HEK293 (cell line): Measurements from ENCODE around the gene BRAT1.

Source experiments
- CTCF ChIA-PET: fragments of 350-600 bp; formaldehyde crosslinking; extraction: SDS; loops from one replicate; lab custom pipeline; 2021; ENCODE audit warnings: antibody characterized with exemption; lab: Yijun Ruan, JAX
- POLR2A ChIA-PET: fragments of 300-600 bp; formaldehyde crosslinking; extraction: SDS; loops from one replicate; lab custom pipeline; 2020; ENCODE audit warnings: antibody characterized with exemption, inconsistent platforms; lab: Yijun Ruan, JAX
- H3K27ac ChIP-seq: fragments of 200-500 bp; sonication (Bioruptor generic); 2 replicates; pipeline ENCODE4 v1.5.1; 2014; ENCODE audit warnings: low read depth, low read length, control low read depth, inconsistent platforms; ENCODE audit errors: extremely low read depth
- H3K36me3 ChIP-seq, 2 experiments: fragments of 200-500 bp in 1 of 2; sonication (Bioruptor generic) in 1 of 2; 1 replicate in 1 of 2; 2 replicates in 1 of 2; pipeline ENCODE4 v1.5.1; 2014 to 2017; ENCODE audit warnings: inconsistent platforms in 2 of 2, low read length in 2 of 2; ENCODE audit not compliant: control insufficient read depth in 2 of 2, insufficient read depth in 1 of 2
- H3K4me1 ChIP-seq: fragments of 200-500 bp; sonication (Bioruptor generic); 2 replicates; pipeline ENCODE4 v1.5.1; 2014; ENCODE audit warnings: mild to moderate bottlenecking, low read length, inconsistent platforms; ENCODE audit not compliant: control insufficient read depth, insufficient read depth
- H3K4me3 ChIP-seq: 2 replicates; pipeline ENCODE4 v1.5.1; 2011; ENCODE audit warnings: low read depth, mild to moderate bottlenecking, control low read depth, low read length, moderate library complexity
- H3K9me3 ChIP-seq: fragments of 200-500 bp; sonication (Bioruptor generic); 2 replicates; pipeline ENCODE4 v1.5.1; 2014; ENCODE audit warnings: low read depth, low read length, inconsistent platforms; ENCODE audit not compliant: control insufficient read depth, insufficient read depth
- EGR2 ChIP-seq: fragments of 450-650 bp; formaldehyde crosslinking; IDR thresholded peaks from 2 replicates; pipeline ENCODE4 v1.5.1; 2016; ENCODE audit warnings: low read depth, missing biosample characterization, missing genetic modification characterization
- GLI2 ChIP-seq: fragments of 450-650 bp; formaldehyde crosslinking; IDR thresholded peaks from 2 replicates; pipeline ENCODE4; 2017; ENCODE audit warnings: missing biosample characterization, missing genetic modification characterization, low read depth, borderline replicate concordance
- KLF17 ChIP-seq: fragments of 450-650 bp; formaldehyde crosslinking; IDR thresholded peaks from 2 replicates; pipeline ENCODE4 v1.5.1; 2016; ENCODE audit warnings: missing biosample characterization, missing genetic modification characterization
- OSR2 ChIP-seq: fragments of 450-650 bp; formaldehyde crosslinking; IDR thresholded peaks from 2 replicates; pipeline ENCODE4 v1.5.1; 2016; ENCODE audit warnings: missing biosample characterization, missing genetic modification characterization
- PRDM2 ChIP-seq: fragments of 450-650 bp; formaldehyde crosslinking; IDR thresholded peaks from 2 replicates; pipeline ENCODE4 v1.5.1; 2016; ENCODE audit warnings: missing biosample characterization, missing genetic modification characterization, borderline replicate concordance
- SCRT2 ChIP-seq: fragments of 450-650 bp; formaldehyde crosslinking; IDR thresholded peaks from 2 replicates; pipeline ENCODE4 v1.5.1; 2016; ENCODE audit warnings: missing biosample characterization, missing genetic modification characterization
- ZFHX2 ChIP-seq: fragments of 450-650 bp; formaldehyde crosslinking; conservative IDR thresholded peaks from 2 replicates; pipeline ENCODE4 v1.5.1; 2016; ENCODE audit warnings: missing biosample characterization, missing genetic modification characterization
- ZNF155 ChIP-seq: fragments of 450-650 bp; formaldehyde crosslinking; IDR thresholded peaks from 2 replicates; pipeline ENCODE4 v1.5.1; 2016; ENCODE audit warnings: missing biosample characterization, missing genetic modification characterization
- ZNF23 ChIP-seq: fragments of 450-650 bp; formaldehyde crosslinking; IDR thresholded peaks from 2 replicates; pipeline ENCODE4 v1.5.1; 2016; ENCODE audit warnings: missing biosample characterization, missing genetic modification characterization, borderline replicate concordance
- ZNF292 ChIP-seq: fragments of 450-650 bp; formaldehyde crosslinking; IDR thresholded peaks from 2 replicates; pipeline ENCODE4 v1.5.1; 2016; ENCODE audit warnings: low read depth, missing biosample characterization, missing genetic modification characterization, borderline replicate concordance
- ZNF341 ChIP-seq: fragments of 450-650 bp; formaldehyde crosslinking; IDR thresholded peaks from 2 replicates; pipeline ENCODE4; 2016; ENCODE audit warnings: low read depth, missing biosample characterization, missing genetic modification characterization
- ZNF350 ChIP-seq: fragments of 450-650 bp; formaldehyde crosslinking; IDR thresholded peaks from 2 replicates; pipeline ENCODE4 v1.5.0; 2017; ENCODE audit warnings: missing biosample characterization, mild to moderate bottlenecking, missing genetic modification characterization
- ZNF529 ChIP-seq: fragments of 450-650 bp; formaldehyde crosslinking; IDR thresholded peaks from 2 replicates; pipeline ENCODE4 v1.5.1; 2017; ENCODE audit warnings: missing genetic modification characterization, missing biosample characterization; ENCODE audit not compliant: insufficient replicate concordance
- ZNF670 ChIP-seq: fragments of 450-650 bp; formaldehyde crosslinking; IDR thresholded peaks from 2 replicates; pipeline ENCODE4 v1.5.1; 2016; ENCODE audit warnings: missing biosample characterization, missing genetic modification characterization, low read depth
- ZNF692 ChIP-seq: fragments of 450-650 bp; formaldehyde crosslinking; IDR thresholded peaks from 2 replicates; pipeline ENCODE4 v1.5.1; 2016; ENCODE audit warnings: missing biosample characterization, missing genetic modification characterization
- ZNF701 ChIP-seq: fragments of 450-650 bp; formaldehyde crosslinking; IDR thresholded peaks from 2 replicates; pipeline ENCODE4 v1.5.1; 2016; ENCODE audit warnings: missing biosample characterization, missing genetic modification characterization
- ZNF776 ChIP-seq: fragments of 450-650 bp; formaldehyde crosslinking; IDR thresholded peaks from 2 replicates; pipeline ENCODE4 v1.5.0; 2017; ENCODE audit warnings: missing biosample characterization, missing genetic modification characterization, borderline replicate concordance
- ZSCAN16 ChIP-seq: fragments of 450-650 bp; formaldehyde crosslinking; IDR thresholded peaks from 2 replicates; pipeline ENCODE4 v1.5.1; 2016; ENCODE audit warnings: missing biosample characterization, missing genetic modification characterization

Gene BRAT1

GRCh38 chr7:2503056-2503941, 52.0 kb downstream of the BRAT1 start:
- H3K4me3 ChIP-seq, result no peak overlapping the region
- CTCF ChIA-PET, result no interaction called here
- no peaks in the 10 kb centered on the region for H3K4me1 ChIP-seq
- H3K36me3 ChIP-seq, result no peaks in the 10 kb centered on the region
- H3K27ac ChIP-seq, result no peak overlapping the region
- TF ChIP-seq ZNF350 (no peak), ZNF23 (no peak), ZNF155 (no peak), EGR2 (peak; percentile 61), PRDM2 (tag by site-specific recombination) (no peak), ZNF341 (peak; percentile 29; the same call in 1 of the 2 replicates), KLF17 (tag by site-specific recombination) (no peak), ZNF776 (no peak), ZFHX2 (tag by site-specific recombination) (peak; percentile 89), ZNF529 (tag by site-specific recombination) (no peak), ZNF670 (tag by site-specific recombination) (no peak), ZSCAN16 (tag by site-specific recombination) (no peak), ZNF292 (tag by site-specific recombination) (no peak), ZNF701 (tag by site-specific recombination) (no peak), OSR2 (tag by site-specific recombination) (no peak), ZNF692 (tag by site-specific recombination) (no peak), SCRT2 (tag by site-specific recombination) (no peak), GLI2 (no peak)
- no peaks in the 10 kb centered on the region for H3K9me3 ChIP-seq
- POLR2A ChIA-PET, result no interaction called here
